ENCODE results near the gene SHQ1. TPM values are rescaled to one million over a fixed set of nuclear protein-coding genes. Genes with fewer than 3 reads are reported as not detected.

The SHQ1 gene
- total RNA-seq, 2 experiments from 2014 or later = 29.8 to 31.4 TPM

- Mint-ChIP-seq H3K27ac (no peak overlapping the region), H3K27me3 (no peaks in the 10 kb centered on the region), H3K36me3 (ENCODE audit: low read depth) (peaks cover 19% of the 10 kb centered on the region), H3K4me1 (ENCODE audit: low read depth) (peaks cover 12% of the 10 kb centered on the region), H3K9me3 (no peaks in the 10 kb centered on the region), H3K4me3 (no peak overlapping the region)
- TF ChIP-seq, protein P1, sequence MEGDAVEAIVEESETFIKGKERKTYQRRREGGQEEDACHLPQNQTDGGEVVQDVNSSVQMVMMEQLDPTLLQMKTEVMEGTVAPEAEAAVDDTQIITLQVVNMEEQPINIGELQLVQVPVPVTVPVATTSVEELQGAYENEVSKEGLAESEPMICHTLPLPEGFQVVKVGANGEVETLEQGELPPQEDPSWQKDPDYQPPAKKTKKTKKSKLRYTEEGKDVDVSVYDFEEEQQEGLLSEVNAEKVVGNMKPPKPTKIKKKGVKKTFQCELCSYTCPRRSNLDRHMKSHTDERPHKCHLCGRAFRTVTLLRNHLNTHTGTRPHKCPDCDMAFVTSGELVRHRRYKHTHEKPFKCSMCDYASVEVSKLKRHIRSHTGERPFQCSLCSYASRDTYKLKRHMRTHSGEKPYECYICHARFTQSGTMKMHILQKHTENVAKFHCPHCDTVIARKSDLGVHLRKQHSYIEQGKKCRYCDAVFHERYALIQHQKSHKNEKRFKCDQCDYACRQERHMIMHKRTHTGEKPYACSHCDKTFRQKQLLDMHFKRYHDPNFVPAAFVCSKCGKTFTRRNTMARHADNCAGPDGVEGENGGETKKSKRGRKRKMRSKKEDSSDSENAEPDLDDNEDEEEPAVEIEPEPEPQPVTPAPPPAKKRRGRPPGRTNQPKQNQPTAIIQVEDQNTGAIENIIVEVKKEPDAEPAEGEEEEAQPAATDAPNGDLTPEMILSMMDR (IDR thresholded peaks at IDR 0.05) = no peak
- POLR2A ChIA-PET = no interaction called here
- ATAC-seq (no peak), DNase-seq (no peak)
- intact Hi-C loops (cut with micrococcal nuclease) = no loop called here
- CTCF ChIA-PET = interaction anchor here (1.5 kb wide), 1 partner anchor 120 kb away, joined by 3 read pairs; no protein-coding TSS in a partner anchor
These were observed 61.6 kb downstream of the SHQ1 start for GRCh38 chr3:72786668-72787067.

DNA sequence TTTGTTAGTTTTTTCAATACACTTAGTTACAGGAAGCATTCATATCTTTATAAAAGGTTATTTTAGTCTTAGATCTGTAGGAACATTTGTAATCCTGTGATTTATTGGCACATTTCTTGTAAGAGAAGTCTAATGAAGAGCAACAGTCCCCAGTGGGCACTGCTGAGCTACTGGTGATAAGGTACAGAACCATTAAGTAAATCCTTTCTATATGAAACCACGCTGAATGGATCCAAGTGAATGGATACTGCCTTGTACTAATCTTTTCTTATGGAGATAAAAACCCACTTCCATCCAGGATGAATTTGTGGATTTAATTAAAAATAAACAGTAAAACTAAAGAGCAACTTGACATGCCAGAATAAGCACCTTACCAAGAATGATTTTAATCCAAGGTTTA is 64.0 kb downstream of the SHQ1 start:
- ChIA-PET CTCF (interaction anchor here (2.9 kb wide), 1 partner anchor 118 kb away, joined by 11 read pairs; no protein-coding TSS in a partner anchor), POLR2A (no interaction called here)
- DNase-seq = no peak
- intact Hi-C loops (cut with micrococcal nuclease) = no loop called here
- Mint-ChIP-seq H3K9me3 (no peaks in the 10 kb centered on the region), H3K4me1 (ENCODE audit: low read depth) (peaks cover 2% of the 10 kb centered on the region), H3K36me3 (ENCODE audit: low read depth) (peaks cover 14% of the 10 kb centered on the region), H3K27ac (no peak overlapping the region), H3K27me3 (no peaks in the 10 kb centered on the region), H3K4me3 (no peak overlapping the region)
- TF ChIP-seq, protein P1 (IDR thresholded peaks at IDR 0.05) = no peak
- no peak for ATAC-seq

- POLR2A ChIA-PET = no interaction called here
- H3K27me3 Mint-ChIP-seq = no peaks in the 10 kb centered on the region
- peaks cover 2% of the 10 kb centered on the region for H3K4me1 Mint-ChIP-seq (ENCODE audit: low read depth)
- DNase-seq = no peak
- CTCF ChIA-PET = interaction anchor here (0.6 to 2.9 kb wide), 5 partner anchors 13 to 116 kb away, joined by 3 to 11 read pairs (median 3); no protein-coding TSS in a partner anchor
- intact Hi-C loops (cut with micrococcal nuclease) = no loop called here
- peaks cover 15% of the 10 kb centered on the region for H3K36me3 Mint-ChIP-seq (ENCODE audit: low read depth)
- ATAC-seq = no peak
- H3K9me3 Mint-ChIP-seq = no peaks in the 10 kb centered on the region
- TF ChIP-seq, protein P1 (IDR thresholded peaks at IDR 0.05) = no peak
- no peak overlapping the region for H3K4me3 Mint-ChIP-seq
- no peak overlapping the region for H3K27ac Mint-ChIP-seq
These were observed 65.7 kb downstream of the SHQ1 start for GRCh38 chr3:72782521-72782920.

GRCh38 chr3:72769758-72770540 is 78.3 kb downstream of the SHQ1 start:
- no peak for ATAC-seq
- TF ChIP-seq, protein P1 (IDR thresholded peaks at IDR 0.05) = no peak

DNA sequence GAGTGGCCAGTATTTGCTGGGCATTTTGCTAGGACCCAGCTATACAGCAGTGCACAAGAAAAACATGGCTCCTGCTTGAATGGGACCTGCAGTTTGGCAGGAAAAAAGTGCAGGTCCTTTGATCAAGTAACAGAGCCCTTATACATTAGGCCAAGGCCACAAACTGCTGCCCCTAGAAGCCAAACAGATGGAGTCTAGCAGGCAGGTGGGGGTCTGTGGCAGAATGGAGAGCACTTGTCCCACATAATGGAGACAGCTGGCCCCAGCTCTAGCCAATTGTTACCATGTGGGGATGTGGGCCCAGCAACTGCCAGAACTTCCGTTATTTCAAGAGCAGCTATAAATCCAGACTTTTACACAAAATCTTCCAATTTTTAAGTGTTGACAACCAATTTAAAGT is 79.3 kb downstream of the SHQ1 start:
- Mint-ChIP-seq H3K4me3 (no peak overlapping the region), H3K27me3 (no peaks in the 10 kb centered on the region), H3K27ac (no peak overlapping the region), H3K9me3 (no peaks in the 10 kb centered on the region), H3K36me3 (ENCODE audit: low read depth) (peaks cover 11% of the 10 kb centered on the region), H3K4me1 (ENCODE audit: low read depth) (peaks cover 5% of the 10 kb centered on the region)
- no peak for DNase-seq
- intact Hi-C loops (cut with micrococcal nuclease) = no loop called here
- ChIA-PET POLR2A (no interaction called here), CTCF (interaction anchor here (1.1 kb wide), 1 partner anchor 14 kb away, joined by 3 read pairs; no protein-coding TSS in a partner anchor)
- TF ChIP-seq, protein P1 (IDR thresholded peaks at IDR 0.05) = no peak
- ATAC-seq = no peak

More at GRCh38 chr3:72769758-72770540, 78.3 kb downstream of the SHQ1 start:
- H3K4me1 Mint-ChIP-seq (ENCODE audit: low read depth) = peaks cover 2% of the 10 kb centered on the region
- ChIA-PET POLR2A (no interaction called here), CTCF (interaction anchor here (1.1 kb wide), 1 partner anchor 13 kb away, joined by 3 read pairs; no protein-coding TSS in a partner anchor)
- no peaks in the 10 kb centered on the region for H3K27me3 Mint-ChIP-seq
- peaks cover 8% of the 10 kb centered on the region for H3K36me3 Mint-ChIP-seq (ENCODE audit: low read depth)
- no peak overlapping the region for H3K4me3 Mint-ChIP-seq
- no peak overlapping the region for H3K27ac Mint-ChIP-seq
- intact Hi-C loops (cut with micrococcal nuclease) = no loop called here
- no peaks in the 10 kb centered on the region for H3K9me3 Mint-ChIP-seq
- no peak for DNase-seq
